ENCODE measurements around the gene HACE1.
"Not testable (repeated sequence)": the region's sequence is repeated elsewhere in the genome, so short reads cannot be mapped to it uniquely, and the experiment has no call there.

HACE1 gene, protein sequence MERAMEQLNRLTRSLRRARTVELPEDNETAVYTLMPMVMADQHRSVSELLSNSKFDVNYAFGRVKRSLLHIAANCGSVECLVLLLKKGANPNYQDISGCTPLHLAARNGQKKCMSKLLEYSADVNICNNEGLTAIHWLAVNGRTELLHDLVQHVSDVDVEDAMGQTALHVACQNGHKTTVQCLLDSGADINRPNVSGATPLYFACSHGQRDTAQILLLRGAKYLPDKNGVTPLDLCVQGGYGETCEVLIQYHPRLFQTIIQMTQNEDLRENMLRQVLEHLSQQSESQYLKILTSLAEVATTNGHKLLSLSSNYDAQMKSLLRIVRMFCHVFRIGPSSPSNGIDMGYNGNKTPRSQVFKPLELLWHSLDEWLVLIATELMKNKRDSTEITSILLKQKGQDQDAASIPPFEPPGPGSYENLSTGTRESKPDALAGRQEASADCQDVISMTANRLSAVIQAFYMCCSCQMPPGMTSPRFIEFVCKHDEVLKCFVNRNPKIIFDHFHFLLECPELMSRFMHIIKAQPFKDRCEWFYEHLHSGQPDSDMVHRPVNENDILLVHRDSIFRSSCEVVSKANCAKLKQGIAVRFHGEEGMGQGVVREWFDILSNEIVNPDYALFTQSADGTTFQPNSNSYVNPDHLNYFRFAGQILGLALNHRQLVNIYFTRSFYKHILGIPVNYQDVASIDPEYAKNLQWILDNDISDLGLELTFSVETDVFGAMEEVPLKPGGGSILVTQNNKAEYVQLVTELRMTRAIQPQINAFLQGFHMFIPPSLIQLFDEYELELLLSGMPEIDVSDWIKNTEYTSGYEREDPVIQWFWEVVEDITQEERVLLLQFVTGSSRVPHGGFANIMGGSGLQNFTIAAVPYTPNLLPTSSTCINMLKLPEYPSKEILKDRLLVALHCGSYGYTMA

DNA sequence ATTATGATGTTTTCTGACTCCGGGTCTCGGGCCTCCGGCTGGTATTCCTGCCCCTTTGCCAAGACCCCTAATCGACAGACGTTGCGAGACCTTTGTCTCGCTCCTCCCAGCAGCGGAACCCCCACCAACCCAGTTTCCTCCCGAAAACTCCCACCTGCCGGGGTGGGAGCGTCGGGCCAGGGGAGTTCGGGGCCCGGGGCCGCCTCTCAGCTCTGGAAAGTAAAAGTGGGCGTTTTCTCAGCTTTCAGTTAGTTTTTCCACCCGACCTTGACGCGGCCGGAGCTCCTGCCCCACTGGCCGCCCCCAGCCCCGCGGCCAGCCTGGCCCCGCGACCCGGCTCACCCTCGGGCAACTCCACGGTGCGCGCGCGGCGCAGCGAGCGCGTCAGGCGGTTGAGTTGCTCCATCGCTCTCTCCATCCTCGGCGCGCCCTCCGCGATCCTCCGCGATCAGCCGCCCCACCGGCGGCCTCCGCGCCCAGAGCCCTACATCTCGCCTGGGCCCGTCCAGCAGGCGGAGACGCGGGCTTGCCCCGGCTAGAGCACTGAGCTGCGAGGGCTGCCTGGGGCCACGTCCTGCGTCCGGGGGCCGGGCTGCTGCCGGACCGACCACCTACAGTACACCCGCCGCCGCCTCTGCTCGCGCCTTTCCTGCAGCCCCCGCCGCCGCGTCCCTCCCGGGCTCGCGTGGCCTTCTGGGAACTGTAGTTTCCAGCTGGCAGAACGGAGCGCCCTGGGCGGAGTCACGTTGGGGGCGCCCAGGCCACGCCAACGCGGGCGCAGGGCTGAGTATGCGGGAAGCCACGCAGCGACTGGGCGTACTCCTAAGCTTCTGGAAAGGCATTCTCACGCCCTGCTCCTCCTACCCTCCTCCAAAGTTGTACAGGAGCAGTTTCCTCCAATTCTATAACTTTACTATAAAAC, at the start of gene HACE1:
Gene HACE1 (minus strand): TSS at position 695 of the 922 bp plus-strand sequence. CDS start 277 bp downstream, at position 418.
- DNase-seq = peak; percentile 38 to 94 (median 86)

GRCh38 chr6:104908888-104909525, 49.3 kb upstream of the HACE1 start:
- DNase-seq = no peak

- DNase-seq = no peak
These were observed 48.5 kb upstream of the HACE1 start for GRCh38 chr6:104908031-104908887.

DNA sequence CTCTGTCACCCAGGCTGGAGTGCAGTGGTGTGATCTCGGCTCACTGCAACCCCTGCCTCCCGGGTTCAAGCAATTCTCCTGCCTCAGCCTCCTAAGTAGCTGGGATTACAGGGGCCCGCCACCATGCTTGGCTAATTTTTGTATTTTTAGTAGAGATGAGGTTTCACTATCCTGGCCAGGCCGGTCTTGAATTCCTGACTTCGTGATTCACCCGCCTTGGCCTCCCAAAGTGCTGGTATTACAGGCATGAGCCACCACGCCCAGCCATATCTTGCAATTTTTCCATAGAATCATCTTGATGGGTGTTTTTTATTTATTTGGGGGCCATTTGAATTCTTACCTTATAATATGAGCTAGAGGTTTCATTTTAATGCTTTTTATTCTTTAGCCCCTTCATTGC, 39.2 kb upstream of the HACE1 start:
- DNase-seq = not testable (repeated sequence)

DNA sequence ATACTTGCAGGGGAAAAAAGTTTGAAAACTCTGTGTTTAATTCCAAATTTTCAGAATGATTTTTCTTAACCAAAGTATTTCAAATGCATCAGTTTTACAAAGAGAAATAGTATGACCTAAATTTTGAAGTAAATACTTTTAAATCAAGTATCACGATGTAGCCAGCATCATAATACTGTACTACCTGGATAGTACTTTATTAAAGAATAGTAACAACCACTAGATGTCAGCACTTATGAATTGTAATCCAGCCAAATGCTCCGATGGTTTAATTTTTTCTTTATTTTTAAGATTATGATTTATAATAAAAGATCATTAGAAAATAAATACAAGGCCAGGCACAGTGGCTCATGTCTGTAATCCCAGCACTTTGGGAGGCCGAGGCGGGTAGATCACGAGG, 37.2 kb upstream of the HACE1 start:
- no peak for DNase-seq

- DNase-seq = no peak
These were observed 28.3 kb upstream of the HACE1 start for GRCh38 chr6:104888066-104888465.

GRCh38 chr6:104887350-104887749, 27.6 kb upstream of the HACE1 start:
- no peak for DNase-seq

DNA sequence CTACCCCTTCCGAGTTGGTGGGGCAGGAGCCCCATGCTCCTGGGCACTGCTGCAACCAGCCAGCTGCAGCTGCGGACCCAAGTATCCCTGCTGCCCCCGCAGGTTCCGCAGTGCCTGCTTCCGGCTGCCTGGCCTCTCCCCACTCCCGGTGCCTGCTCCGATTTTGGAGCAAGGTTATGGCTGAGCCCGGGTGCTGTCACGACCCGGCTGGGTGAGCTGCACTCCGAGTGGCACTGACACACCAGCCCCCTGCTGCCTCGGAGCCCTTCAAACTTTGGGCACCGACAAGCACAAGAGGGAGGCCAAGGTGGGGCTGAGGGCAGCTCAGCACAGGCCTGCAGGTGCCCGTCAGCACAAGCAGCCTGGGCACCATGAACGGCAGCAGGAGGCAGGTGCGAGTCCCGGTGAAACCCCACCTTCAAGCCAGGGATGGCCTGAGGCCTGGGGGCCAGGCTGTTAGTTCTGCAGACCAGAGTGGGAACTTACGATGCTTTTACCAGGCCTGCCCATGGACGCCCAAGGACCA, 25.9 kb upstream of the HACE1 start:
- peak in 2 of 56 donors; percentile 20 to 24 for DNase-seq

- DNase-seq = peak in 23 of 56 donors; percentile 1 to 49 (median 14)
These were observed 25.3 kb upstream of the HACE1 start for GRCh38 chr6:104884867-104885517.

- no peak for DNase-seq
These were observed 22.4 kb upstream of the HACE1 start for GRCh38 chr6:104881964-104882668.

- no peak for DNase-seq
These were observed 2.7 kb upstream of the HACE1 start for GRCh38 chr6:104862456-104862855.

DNA sequence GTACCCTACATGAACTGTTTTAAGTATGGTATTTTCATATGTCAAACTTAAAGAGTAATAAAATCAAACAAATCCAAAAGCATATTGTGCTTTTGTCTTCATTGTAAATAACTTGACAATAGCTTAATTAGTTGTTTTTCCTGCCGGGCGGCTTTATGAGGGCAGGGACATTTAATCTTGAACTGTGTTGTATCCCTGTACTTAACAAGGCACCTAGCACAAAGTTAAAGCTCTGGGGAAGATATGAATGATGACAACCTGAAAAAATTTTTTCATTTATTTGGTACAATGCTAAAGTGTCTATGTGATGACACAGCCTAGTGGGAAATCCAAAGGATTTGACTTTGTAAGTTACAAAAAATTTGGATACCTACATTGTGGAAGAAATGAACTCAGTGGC, 502 bp upstream of the HACE1 start:
- no peak for DNase-seq

DNA sequence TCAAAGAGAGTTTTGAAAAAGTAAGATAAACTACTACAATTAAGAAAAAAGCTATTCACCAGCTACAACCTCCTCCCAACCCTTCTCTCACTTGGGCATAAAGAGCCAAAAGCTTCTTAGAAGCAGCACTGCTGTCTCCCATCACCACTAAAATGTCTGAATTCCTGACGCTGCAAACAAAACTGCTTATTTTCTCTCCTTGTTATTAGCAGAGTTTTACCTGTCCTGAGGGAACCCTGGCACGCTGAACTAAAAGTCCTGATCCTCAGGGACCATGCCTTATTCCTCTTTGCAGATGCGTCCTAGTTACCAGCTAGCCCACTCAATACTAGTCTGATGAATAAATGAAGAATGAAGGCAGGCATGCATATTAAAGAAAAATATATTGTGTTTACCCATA, 1.1 kb downstream of the HACE1 start:
- DNase-seq = peak in 1 of 56 donors; percentile 1

GRCh38 chr6:104855507-104855906, 4.2 kb downstream of the HACE1 start:
- no peak for DNase-seq

DNA sequence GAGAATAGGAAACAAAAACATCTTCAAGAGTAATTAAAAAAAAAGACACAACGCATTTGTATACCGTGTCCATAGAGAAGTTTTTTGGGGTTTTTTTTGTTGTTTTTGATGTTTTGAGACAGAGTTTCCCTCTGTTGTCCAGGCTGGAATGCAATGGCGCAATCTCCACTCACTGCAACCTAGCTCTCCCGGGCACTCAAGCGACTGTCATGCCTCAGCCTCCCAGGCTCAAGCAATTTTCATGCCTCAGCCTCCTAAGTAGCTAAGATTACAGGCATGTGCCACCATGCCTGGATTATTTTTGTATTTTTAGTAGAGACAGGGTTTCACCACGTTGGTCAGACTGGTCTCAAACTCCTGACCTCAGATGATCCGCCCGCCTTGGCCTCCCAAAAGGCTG, 12.0 kb downstream of the HACE1 start:
- DNase-seq = not testable (repeated sequence)

- no peak for DNase-seq
These were observed 16.5 kb downstream of the HACE1 start for GRCh38 chr6:104843229-104843628.

GRCh38 chr6:104837158-104837557, 22.6 kb downstream of the HACE1 start:
- no peak for DNase-seq

GRCh38 chr6:104836479-104837020, 23.2 kb downstream of the HACE1 start:
- DNase-seq = not testable (repeated sequence)
